K562 (cell line): ENCODE measurements around the gene SUPT20HL1. TPM values are rescaled to one million over a fixed set of nuclear protein-coding genes. Genes with fewer than 3 reads are reported as not detected.

Source experiments
- ATAC-seq: fragments of 200-7000 bp; cut with Tn5 transposase; 3 replicates; pipeline ENCODE4 v1.9.1; 2020; ENCODE audit warnings: moderate library complexity
- BruUV-seq: library from RNA; stranded (reverse); fragments of 400-500 nt; replicated peaks from 2 replicates; lab custom pipeline; 2021; lab: Mats Ljungman, UMichigan
- CTCF ChIA-PET: fragments of 300-600 bp; formaldehyde crosslinking; extraction: SDS; loops from one replicate; lab custom pipeline; 2021; ENCODE audit warnings: low intra/inter-chr PET ratio; lab: Yijun Ruan, JAX
- POLR2A ChIA-PET: fragments of 300-600, 350-650 bp; sonication (Branson Sonifier 250); formaldehyde crosslinking; extraction: SDS; loops from one replicate; lab custom pipeline; 2021; ENCODE audit warnings: antibody characterized with exemption, inconsistent platforms; lab: Yijun Ruan, JAX
- DNase-seq, 4 experiments: peaks; one replicate each; pipeline versions ENCODE4 v3.0.0 to v3.0.0-alpha.2; 2011 to 2018; ENCODE audit warnings: low spot score in 3 of 4, mixed read lengths in 3 of 4; ENCODE audit errors: extremely low read depth in 1 of 4
- FAIRE-seq: peaks from 2 replicates; lab custom pipeline; 2011; peaks lifted over from hg19 to GRCh38; lab: Jason Lieb, UNC
- H2AFZ ChIP-seq: 2 replicates; pipeline ENCODE4 v1.6.0; 2011; ENCODE audit warnings: low read depth, low read length, control low read depth, inconsistent platforms
- H3K27ac ChIP-seq: fragments of 200-600 bp; 3 replicates; pipeline ENCODE4 v1.8.0; 2011; ENCODE audit warnings: low read depth, mild to moderate bottlenecking, control low read depth, inconsistent platforms, low read length, moderate library complexity, mixed read lengths; ENCODE audit errors: extremely low read depth
- H3K27me3 ChIP-seq, 2 experiments: fragments of 300-600 bp in 1 of 2; 2 replicates in 1 of 2; 3 replicates in 1 of 2; pipeline versions ENCODE4 v1.6.0 to v1.8.0; 2011; ENCODE audit warnings: inconsistent platforms in 2 of 2, low read length in 2 of 2, mild to moderate bottlenecking in 1 of 2, mixed read lengths in 1 of 2, moderate library complexity in 1 of 2; ENCODE audit not compliant: control insufficient read depth in 2 of 2, insufficient read depth in 2 of 2
- H3K36me3 ChIP-seq: fragments of 300-600 bp; 3 replicates; pipeline ENCODE4 v1.8.0; 2011; ENCODE audit warnings: mild to moderate bottlenecking, low read length, inconsistent platforms; ENCODE audit not compliant: control insufficient read depth, insufficient read depth
- H3K4me1 ChIP-seq, 2 experiments: fragments of 200-600 bp in 1 of 2; replicated peaks in 1 of 2; 2 replicates in 1 of 2; 3 replicates in 1 of 2; pipeline versions ENCODE4 v1.5.1 to v1.8.0; 2011; ENCODE audit warnings: inconsistent platforms in 2 of 2, low read length in 2 of 2, mild to moderate bottlenecking in 1 of 2, mixed read lengths in 1 of 2, moderate library complexity in 1 of 2; ENCODE audit not compliant: control insufficient read depth in 2 of 2, insufficient read depth in 2 of 2
- H3K4me2 ChIP-seq: 2 replicates; pipeline ENCODE4 v1.6.1; 2011; ENCODE audit warnings: low read length, control low read depth, inconsistent platforms, mixed read lengths; ENCODE audit not compliant: insufficient read depth
- H3K4me3 ChIP-seq: fragments of 200-600 bp; sonication (generic), shearing (Covaris generic); 2 replicates; pipeline ENCODE4 v1.5.1; 2016; ENCODE audit warnings: control low read depth, inconsistent platforms
- H3K79me2 ChIP-seq: fragments of 200-600 bp; 3 replicates; pipeline ENCODE4 v1.8.0; 2011; ENCODE audit warnings: low read length, inconsistent platforms; ENCODE audit not compliant: control insufficient read depth, insufficient read depth
- H3K9ac ChIP-seq, 2 experiments: 2 replicates each; pipeline versions ENCODE4 v1.6.0 to v1.6.1; 2011; ENCODE audit warnings: low read depth in 2 of 2, low read length in 2 of 2, control low read depth in 1 of 2, inconsistent platforms in 1 of 2, mild to moderate bottlenecking in 1 of 2, mixed read lengths in 1 of 2; ENCODE audit not compliant: insufficient read depth in 1 of 2
- H3K9me1 ChIP-seq: one replicate; pipeline ENCODE4 v1.6.0; 2011; ENCODE audit warnings: inconsistent platforms, mild to moderate bottlenecking, low read length, moderate library complexity; ENCODE audit not compliant: control insufficient read depth, insufficient read depth
- H3K9me3 ChIP-seq: replicated peaks from 2 replicates; pipeline ENCODE4 v1.5.1; 2011; ENCODE audit warnings: low read depth, low read length, inconsistent platforms; ENCODE audit not compliant: control insufficient read depth, insufficient read depth
- H4K20me1 ChIP-seq: replicated peaks from 2 replicates; pipeline ENCODE4 v1.6.1; 2011; ENCODE audit warnings: low read length, inconsistent platforms, mixed read lengths; ENCODE audit not compliant: control insufficient read depth, insufficient read depth
- ASH1L ChIP-seq: fragments of 450-650 bp; IDR thresholded peaks from 2 replicates; pipeline ENCODE4 v1.6.1; 2018; ENCODE audit warnings: borderline replicate concordance, mild to moderate bottlenecking, low read depth; ENCODE audit not compliant: partially characterized antibody
- CGGBP1 ChIP-seq: fragments of 250-450 bp; sonication (Bioruptor Pico); IDR thresholded peaks from 2 replicates; pipeline ENCODE4 v1.9.0; 2021; ENCODE audit warnings: mild to moderate bottlenecking
- CHD1 ChIP-seq: fragments of 200-600 bp; sonication (generic); IDR thresholded peaks from one replicate; pipeline ENCODE4 v1.6.1; 2012; ENCODE audit warnings: mild to moderate bottlenecking, moderate library complexity, low read length, inconsistent platforms
- CTBP1 ChIP-seq: fragments of 450-650 bp; IDR thresholded peaks from 2 replicates; pipeline ENCODE4 v1.6.1; 2016; ENCODE audit warnings: borderline replicate concordance
- ELF1 ChIP-seq: fragments of 200-800 bp; sonication (Bioruptor generic); IDR thresholded peaks from 2 replicates; pipeline ENCODE4 v1.6.1; 2016; ENCODE audit warnings: missing genetic modification characterization, missing compliant biosample characterization
- FOXJ2 ChIP-seq: fragments of 200-800 bp; sonication (Bioruptor generic); IDR thresholded peaks from 2 replicates; pipeline ENCODE4 v1.6.1; 2016; ENCODE audit warnings: missing genetic modification characterization, missing compliant biosample characterization
- RBM22 ChIP-seq: fragments of 200-400 bp; formaldehyde crosslinking; IDR thresholded peaks from 2 replicates; pipeline ENCODE4 v1.6.1; 2018; ENCODE audit warnings: low read length, low read depth; ENCODE audit not compliant: poor library complexity, severe bottlenecking
- RREB1 ChIP-seq: fragments of 250-450 bp; sonication (Bioruptor Pico); IDR thresholded peaks from 2 replicates; pipeline ENCODE4 v1.4.0; 2020
- SFPQ ChIP-seq: fragments of 200-400 bp; formaldehyde crosslinking; IDR thresholded peaks from 2 replicates; pipeline ENCODE4 v1.6.1; 2017; ENCODE audit warnings: mild to moderate bottlenecking, low read depth, low read length, moderate library complexity
- SMAD3 ChIP-seq: fragments of 450-650 bp; formaldehyde crosslinking; conservative IDR thresholded peaks from 2 replicates; pipeline ENCODE4 v1.4.0; 2020; ENCODE audit warnings: mild to moderate bottlenecking
- SOX6 ChIP-seq: fragments of 450-650 bp; IDR thresholded peaks from 2 replicates; pipeline ENCODE4 v1.6.1; 2014; ENCODE audit warnings: mild to moderate bottlenecking
- SRSF1 ChIP-seq: fragments of 200-400 bp; formaldehyde crosslinking; IDR thresholded peaks from 2 replicates; pipeline ENCODE4 v1.6.1; 2017; ENCODE audit warnings: mild to moderate bottlenecking, low read depth, low read length, moderate library complexity
- WGBS: fragments of 100-300 bp; shearing (Covaris generic); methylation state at CpG from one replicate; pipeline ENCODE4 v1.1.6; 2016; ENCODE audit warnings: low coverage, mixed read lengths; ENCODE audit not compliant: insufficient coverage; ENCODE audit errors: missing lambda C conversion rate; 5-methylcytosine and 5-hydroxymethylcytosine counted together
- in situ Hi-C: fragments of 300-500 bp; cut with MboI; formaldehyde crosslinking; loops from 4 replicates; pipeline ENCODE4 v1.15.0; 2018; ENCODE audit warnings: inconsistent platforms, mixed read lengths
- intact Hi-C: fragments of 100-400 bp; cut with micrococcal nuclease; formaldehyde crosslinking; loops from 2 replicates; pipeline ENCODE4 v1.14.2; 2022
- polyA plus RNA-seq, 8 experiments: library from polyadenylated mRNA; depleted of rRNA in 4 of 8; stranded (reverse) in 5 of 8; unstranded in 3 of 8; fragments of >200 nt; fragmentation: Nextera tagmentation in 2 of 8; fragmentation: Illumina TruSeq in 1 of 8; extraction: Ambion mirVana in 2 of 8; extraction: Trizol in 1 of 8; gene quantifications; 2 replicates each; pipeline versions ENCODE4 v1.2.1 to v1.2.3, GENCODE V29; 2011 to 2014; ENCODE audit warnings: inconsistent platforms in 1 of 8, missing spikeins in 1 of 8
- total RNA-seq, 7 experiments: library from RNA; depleted of rRNA in 6 of 7; stranded (reverse); fragments of >200 nt in 6 of 7; fragmentation: Illumina TruSeq in 2 of 7; extraction: Trizol in 2 of 7; gene quantifications; 2 replicates each; pipeline versions ENCODE4 v1.2.1 to v1.2.3, GENCODE V29; 2011 to 2021; ENCODE audit warnings: low replicate concordance in 1 of 7

Gene SUPT20HL1
- total and polyA plus RNA-seq, 9 of the 15 experiments (the other 6 are each of a cell fraction or from before 2014, with no cell fraction given): not detected

GRCh38 chrX:24316111-24316510 lies 44.3 kb upstream of the SUPT20HL1 start (continued):
- TF ChIP-seq SFPQ: no peak

- Histone ChIP-seq H3K4me1 (peaks cover 0 to 4% of the 10 kb centered on the region in 2 experiments; a peak in 1 of 5 replicates), H3K4me2 (no peak overlapping the region), H3K9ac (no peak overlapping the region), H2AFZ (no peak overlapping the region), H3K36me3 (no peaks in the 10 kb centered on the region), H3K79me2 (no peaks in the 10 kb centered on the region), H3K9me1 (no peaks in the 10 kb centered on the region), H3K27ac (no peak overlapping the region), H4K20me1 (no peaks in the 10 kb centered on the region), H3K9me3 (no peaks in the 10 kb centered on the region), H3K4me3 (no peak overlapping the region), H3K27me3 (peaks cover 2 to 21% of the 10 kb centered on the region in 2 experiments; a peak in 4 of 5 replicates)
- in situ Hi-C loops (no loop called here), intact Hi-C loops (no loop called here)
- WGBS: 0% methylated on average over 1 of the region's 1 CpG
- CTCF ChIA-PET: no interaction called here
- FAIRE-seq: no peak
- no peak for DNase-seq
- POLR2A ChIA-PET: no interaction called here
- no peak for ATAC-seq
- BruUV-seq: no TSS peak
- TF ChIP-seq RREB1: no peak
- no peak for TF ChIP-seq CGGBP1
- no peak for TF ChIP-seq ELF1 (tag)
- TF ChIP-seq SRSF1: no peak
- no peak for TF ChIP-seq SMAD3 (CRISPR knock-in tag)
- TF ChIP-seq FOXJ2 (tag): no peak
- no peak for TF ChIP-seq CTBP1
- TF ChIP-seq SOX6: no peak
- TF ChIP-seq CHD1: no peak
- no peak for TF ChIP-seq RBM22
- no peak for TF ChIP-seq ASH1L
These were observed 42.9 kb upstream of the SUPT20HL1 start for GRCh38 chrX:24317567-24317966.
